ENCODE measurements around the gene ACRV1.

DNA sequence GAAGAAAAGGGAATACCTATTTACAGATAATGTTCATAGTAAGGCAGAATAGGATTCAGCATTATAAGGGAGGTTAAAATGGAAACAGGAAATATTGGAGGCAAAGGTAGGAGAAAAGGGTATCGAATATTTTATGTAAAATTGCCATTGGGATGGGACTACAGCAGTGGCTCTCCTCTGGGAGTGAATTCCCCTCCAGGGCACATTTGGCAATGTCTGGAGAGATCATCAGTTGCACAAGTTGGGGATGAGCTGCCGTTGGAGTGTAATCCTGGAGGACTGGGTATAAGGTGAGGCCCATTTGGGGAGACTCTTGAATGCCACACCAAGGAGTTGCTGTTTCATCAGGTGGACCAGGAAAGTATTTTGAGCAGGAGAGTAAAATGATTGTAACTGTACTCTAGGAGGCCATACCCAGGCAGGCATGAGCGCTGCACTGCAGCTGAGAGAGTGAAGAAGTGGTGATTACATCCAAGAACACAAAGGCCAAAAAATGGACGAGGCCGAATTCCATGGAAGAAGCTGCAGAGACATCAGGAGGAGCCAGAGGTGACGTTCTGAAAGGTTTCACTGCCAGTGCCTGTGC lies 8.7 kb upstream of the ACRV1 start:
- TF ChIP-seq, protein P1, sequence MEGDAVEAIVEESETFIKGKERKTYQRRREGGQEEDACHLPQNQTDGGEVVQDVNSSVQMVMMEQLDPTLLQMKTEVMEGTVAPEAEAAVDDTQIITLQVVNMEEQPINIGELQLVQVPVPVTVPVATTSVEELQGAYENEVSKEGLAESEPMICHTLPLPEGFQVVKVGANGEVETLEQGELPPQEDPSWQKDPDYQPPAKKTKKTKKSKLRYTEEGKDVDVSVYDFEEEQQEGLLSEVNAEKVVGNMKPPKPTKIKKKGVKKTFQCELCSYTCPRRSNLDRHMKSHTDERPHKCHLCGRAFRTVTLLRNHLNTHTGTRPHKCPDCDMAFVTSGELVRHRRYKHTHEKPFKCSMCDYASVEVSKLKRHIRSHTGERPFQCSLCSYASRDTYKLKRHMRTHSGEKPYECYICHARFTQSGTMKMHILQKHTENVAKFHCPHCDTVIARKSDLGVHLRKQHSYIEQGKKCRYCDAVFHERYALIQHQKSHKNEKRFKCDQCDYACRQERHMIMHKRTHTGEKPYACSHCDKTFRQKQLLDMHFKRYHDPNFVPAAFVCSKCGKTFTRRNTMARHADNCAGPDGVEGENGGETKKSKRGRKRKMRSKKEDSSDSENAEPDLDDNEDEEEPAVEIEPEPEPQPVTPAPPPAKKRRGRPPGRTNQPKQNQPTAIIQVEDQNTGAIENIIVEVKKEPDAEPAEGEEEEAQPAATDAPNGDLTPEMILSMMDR (IDR thresholded peaks at IDR 0.05) = no peak
- no peak for TF ChIP-seq POLR2A (IDR thresholded peaks at IDR 0.05)
